Loucy (cell line): Measurements from ENCODE around the gene GGT7.

Experiments used
- H2AFZ ChIP-seq: fragments of 200-600 bp; sonication (generic); 2 replicates; pipeline ENCODE4 v1.6.0; 2016; ENCODE audit warnings: antibody characterized with exemption, mild to moderate bottlenecking, low read length, moderate library complexity
- H3F3A ChIP-seq: fragments of 200-600 bp; 2 replicates; pipeline ENCODE4 v1.6.0; 2016; ENCODE audit warnings: antibody characterized with exemption, low read depth, mild to moderate bottlenecking
- H3K27me3 ChIP-seq: fragments of 200-600 bp; sonication (generic); 2 replicates; pipeline ENCODE4 v1.6.1; 2014; ENCODE audit warnings: low read length, mild to moderate bottlenecking; ENCODE audit not compliant: insufficient read depth, poor library complexity, severe bottlenecking
- H3K36me3 ChIP-seq: fragments of 200-600 bp; sonication (generic); 2 replicates; pipeline ENCODE4 v1.6.1; 2016; ENCODE audit warnings: low read length; ENCODE audit not compliant: insufficient read depth
- H3K4me1 ChIP-seq: fragments of 200-600 bp; sonication (generic); 2 replicates; pipeline ENCODE4 v1.5.1; 2014; ENCODE audit warnings: low read length, mild to moderate bottlenecking; ENCODE audit not compliant: insufficient read depth, poor library complexity, severe bottlenecking
- H3K4me2 ChIP-seq: fragments of 200-600 bp; sonication (generic); 2 replicates; pipeline ENCODE4 v1.6.0; 2014; ENCODE audit warnings: antibody characterized with exemption, low read length, low read depth, mild to moderate bottlenecking; ENCODE audit not compliant: poor library complexity, severe bottlenecking
- H3K4me3 ChIP-seq: fragments of 200-600 bp; sonication (generic); 2 replicates; pipeline ENCODE4 v1.5.1; 2014; ENCODE audit warnings: low read length, mild to moderate bottlenecking, mixed read lengths; ENCODE audit not compliant: poor library complexity, severe bottlenecking
- H3K79me2 ChIP-seq: fragments of 200-600 bp; sonication (generic); 2 replicates; pipeline ENCODE4 v1.6.1; 2014; ENCODE audit warnings: low read length; ENCODE audit not compliant: insufficient read depth
- H3K9ac ChIP-seq: fragments of 200-600 bp; sonication (generic); 2 replicates; pipeline ENCODE4 v1.6.0; 2014; ENCODE audit warnings: mild to moderate bottlenecking, low read depth, low read length, moderate library complexity; ENCODE audit not compliant: poor library complexity, severe bottlenecking
- H3K9me2 ChIP-seq: fragments of 200-600 bp; sonication (generic); replicated peaks from 2 replicates; pipeline ENCODE4 v1.6.1; 2016; ENCODE audit warnings: low read depth, low read length, mixed read lengths
- H3K9me3 ChIP-seq: fragments of 200-600 bp; sonication (generic); 2 replicates; pipeline ENCODE4 v1.6.1; 2014; ENCODE audit warnings: mild to moderate bottlenecking, antibody characterized with exemption, low read length, low read depth; ENCODE audit not compliant: insufficient read depth
- H4K20me1 ChIP-seq: fragments of 200-600 bp; sonication (generic); 2 replicates; pipeline ENCODE4 v1.6.0; 2014; ENCODE audit warnings: antibody characterized with exemption, low read length, mild to moderate bottlenecking; ENCODE audit not compliant: insufficient read depth, poor library complexity, severe bottlenecking
- CTCF ChIP-seq: fragments of 200-600 bp; sonication (generic); conservative IDR thresholded peaks from 2 replicates; pipeline ENCODE4 v1.5.1; 2014; ENCODE audit warnings: mild to moderate bottlenecking, antibody characterized with exemption, low read length
- EZH2phosphoT487 ChIP-seq: fragments of 200-600 bp; IDR thresholded peaks from 2 replicates; pipeline ENCODE4 v1.6.1; 2018; ENCODE audit warnings: antibody characterized with exemption, mild to moderate bottlenecking, moderate library complexity, borderline replicate concordance

GGT7 gene

GRCh38 chr20:34886122-34886521 is 13.5 kb upstream of the GGT7 start:
- Histone ChIP-seq H3K4me3 (no peak overlapping the region), H3K9me3 (no peaks in the 10 kb centered on the region), H3K9me2 (no peaks in the 10 kb centered on the region), H4K20me1 (no peaks in the 10 kb centered on the region), H3K4me2 (no peak overlapping the region), H3K9ac (no peak overlapping the region), H3K79me2 (no peaks in the 10 kb centered on the region), H3K27me3 (no peaks in the 10 kb centered on the region), H3K36me3 (no peaks in the 10 kb centered on the region), H2AFZ (no peak overlapping the region), H3K4me1 (no peaks in the 10 kb centered on the region), H3F3A (no peaks in the 10 kb centered on the region)
- TF ChIP-seq EZH2phosphoT487 (no peak), CTCF (no peak)

GRCh38 chr20:34884260-34884659 is 11.6 kb upstream of the GGT7 start:
- Histone ChIP-seq H3K4me2 (no peak overlapping the region), H3K9me3 (no peaks in the 10 kb centered on the region), H4K20me1 (no peaks in the 10 kb centered on the region), H3K4me3 (no peak overlapping the region), H3K9ac (no peak overlapping the region), H3K36me3 (no peaks in the 10 kb centered on the region), H3K27me3 (no peaks in the 10 kb centered on the region), H2AFZ (no peak overlapping the region), H3K4me1 (no peaks in the 10 kb centered on the region), H3K9me2 (no peaks in the 10 kb centered on the region), H3K79me2 (no peaks in the 10 kb centered on the region), H3F3A (no peaks in the 10 kb centered on the region)
- TF ChIP-seq EZH2phosphoT487 (no peak), CTCF (no peak)

- Histone ChIP-seq H3K36me3 (no peaks in the 10 kb centered on the region), H3K27me3 (no peaks in the 10 kb centered on the region), H3K9me2 (no peaks in the 10 kb centered on the region), H3K79me2 (no peaks in the 10 kb centered on the region), H3K4me1 (no peaks in the 10 kb centered on the region), H3K9ac (no peak overlapping the region), H3K4me3 (no peak overlapping the region), H3F3A (no peaks in the 10 kb centered on the region), H2AFZ (no peak overlapping the region), H3K4me2 (no peak overlapping the region), H3K9me3 (no peaks in the 10 kb centered on the region), H4K20me1 (no peaks in the 10 kb centered on the region)
- no peak for TF ChIP-seq CTCF
- no peak for TF ChIP-seq EZH2phosphoT487
Observed at GRCh38 chr20:34883809-34884208, 11.2 kb upstream of the GGT7 start.
